ENCODE measurements around the gene HDGFL2. TPM values are rescaled to one million over a fixed set of nuclear protein-coding genes. Genes with fewer than 3 reads are reported as not detected.

Gene HDGFL2
- total RNA-seq, 2 donors from 2014 or later: 24.6 to 28.1 TPM

GRCh38 chr19:4443966-4444764, 27.9 kb upstream of the HDGFL2 start:
- intact Hi-C loops (cut with DNase I): no loop called here
- DNase-seq (ENCODE audit: low spot score): no peak

- intact Hi-C loops (cut with DNase I): no loop called here
- no peak for DNase-seq (ENCODE audit: low spot score)
These were observed 27.0 kb upstream of the HDGFL2 start for GRCh38 chr19:4444765-4445741.

- no peak for DNase-seq (ENCODE audit: low spot score)
- intact Hi-C loops (cut with DNase I): no loop called here
These were observed 26.0 kb upstream of the HDGFL2 start for GRCh38 chr19:4445963-4446703.

GRCh38 chr19:4446704-4447200, 25.3 kb upstream of the HDGFL2 start:
- no peak for DNase-seq (ENCODE audit: low spot score)
- intact Hi-C loops (cut with DNase I): no loop called here

- no peak for DNase-seq (ENCODE audit: low spot score)
- intact Hi-C loops (cut with DNase I): no loop called here
These were observed 24.6 kb upstream of the HDGFL2 start for GRCh38 chr19:4447327-4448146.

- intact Hi-C loops (cut with DNase I): no loop called here
- DNase-seq (ENCODE audit: low spot score): no peak
These were observed 23.7 kb upstream of the HDGFL2 start for GRCh38 chr19:4448147-4448985.

GRCh38 chr19:4449022-4449638, 23.0 kb upstream of the HDGFL2 start:
- DNase-seq (ENCODE audit: low spot score): peak; percentile 90

GRCh38 chr19:4449639-4450028, 22.5 kb upstream of the HDGFL2 start:
- intact Hi-C loops (cut with DNase I): no loop called here
- DNase-seq (ENCODE audit: low spot score): no peak

More at GRCh38 chr19:4449022-4449638, 23.0 kb upstream of the HDGFL2 start:
- intact Hi-C loops (cut with DNase I): no loop called here

- intact Hi-C loops (cut with DNase I): no loop called here
- no peak for DNase-seq (ENCODE audit: low spot score)
These were observed 19.7 kb upstream of the HDGFL2 start for GRCh38 chr19:4452230-4452990.

GRCh38 chr19:4453232-4454179, 18.6 kb upstream of the HDGFL2 start:
- intact Hi-C loops (cut with DNase I): no loop called here

GRCh38 chr19:4454747-4455718, 17.1 kb upstream of the HDGFL2 start:
- DNase-seq (ENCODE audit: low spot score): no peak
- intact Hi-C loops (cut with DNase I): no loop called here

More at GRCh38 chr19:4453232-4454179, 18.6 kb upstream of the HDGFL2 start:
- no peak for DNase-seq (ENCODE audit: low spot score)

GRCh38 chr19:4455719-4456475, 16.2 kb upstream of the HDGFL2 start:
- no peak for DNase-seq (ENCODE audit: low spot score)
- intact Hi-C loops (cut with DNase I): no loop called here

GRCh38 chr19:4456476-4456842, 15.6 kb upstream of the HDGFL2 start:
- no peak for DNase-seq (ENCODE audit: low spot score)
- intact Hi-C loops (cut with DNase I): no loop called here
